Liver (tissue), 3 donors: Measurements from ENCODE around the gene MINK1.

Source experiments
- CTCF ChIP-seq: fragments of 150-350 bp; IDR thresholded peaks from 2 replicates; pipeline ENCODE4 v1.5.1; 2017; ENCODE audit warnings: improper control_type of control experiment, low read depth, low read length; ENCODE audit not compliant: missing input control
- GABPA ChIP-seq, 2 donors: IDR thresholded peaks in 1 of 2; conservative IDR thresholded peaks in 1 of 2; 2 replicates each; pipeline ENCODE4 v1.6.1; 2016; ENCODE audit warnings: antibody characterized with exemption in 2 of 2, mild to moderate bottlenecking in 1 of 2, moderate library complexity in 1 of 2
- JUND ChIP-seq, 2 donors: IDR thresholded peaks; 2 replicates each; pipeline ENCODE4 v1.6.1; 2016; ENCODE audit warnings: antibody characterized with exemption in 2 of 2
- MAX ChIP-seq: IDR thresholded peaks from 2 replicates; pipeline ENCODE4 v1.6.1; 2016; ENCODE audit warnings: antibody characterized with exemption
- RAD21 ChIP-seq, 2 donors: IDR thresholded peaks; 2 replicates each; pipeline ENCODE4 v1.6.1; 2016; ENCODE audit warnings: antibody characterized with exemption in 2 of 2, mild to moderate bottlenecking in 2 of 2
- REST ChIP-seq: IDR thresholded peaks from 2 replicates; pipeline ENCODE4 v1.6.1; 2016; ENCODE audit warnings: antibody characterized with exemption, mild to moderate bottlenecking
- YY1 ChIP-seq: IDR thresholded peaks from 2 replicates; pipeline ENCODE4 v1.6.1; 2016; ENCODE audit warnings: antibody characterized with exemption, mild to moderate bottlenecking
- donor health status: healthy.
- donor health status: healthy.

GRCh38 chr17:4939546-4939795 lies 106.3 kb downstream of the MINK1 start:
- no peak for TF ChIP-seq CTCF
- no peak for TF ChIP-seq JUND (IDR thresholded peaks at IDR 0.05)
- TF ChIP-seq MAX: no peak
- no peak for TF ChIP-seq RAD21 (IDR thresholded peaks at IDR 0.05)
- no peak for TF ChIP-seq REST
- no peak for TF ChIP-seq GABPA (IDR thresholded peaks at IDR 0.05 in 1 of 2, conservative IDR thresholded peaks at IDR 0.05 in 1 of 2)
- TF ChIP-seq YY1: no peak
